ENCODE data around the gene ITGA2B. TPM values are rescaled to one million over a fixed set of nuclear protein-coding genes. Genes with fewer than 3 reads are reported as not detected.

Gene ITGA2B
- total RNA-seq, 1 experiment from 2014 or later = 0.62 TPM

DNA sequence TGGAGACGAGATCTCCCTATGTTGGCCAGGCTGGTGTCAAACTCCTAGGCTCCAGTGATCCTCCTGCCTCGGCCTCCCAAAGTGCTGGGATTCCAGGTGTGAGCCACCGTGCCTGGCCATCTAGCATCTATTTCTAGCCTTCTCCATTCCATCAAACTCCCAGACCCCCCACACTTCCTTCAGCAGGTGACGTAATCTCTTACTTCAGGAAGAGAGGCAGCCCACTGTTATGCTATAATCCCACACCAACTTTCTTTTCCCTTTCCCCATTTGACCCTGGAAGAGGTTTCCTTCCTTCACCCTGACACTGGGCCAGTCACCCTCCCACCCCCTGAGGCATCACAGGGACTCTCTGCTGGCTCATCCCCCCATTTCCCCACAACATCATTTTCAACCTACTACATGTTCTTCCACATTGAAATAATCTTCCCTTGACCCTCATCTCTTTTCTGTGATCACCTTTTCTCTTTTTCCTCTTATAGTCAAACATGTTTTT, 7.6 kb downstream of the ITGA2B start:
- Histone ChIP-seq H3K27ac (ENCODE audit: low read depth, low read length, poor library complexity, severe bottlenecking) (no peak overlapping the region), H3K27me3 (replicated peaks; ENCODE audit: insufficient read depth, low read depth, low read length, poor library complexity) (no peaks in the 10 kb centered on the region), H3K36me3 (ENCODE audit: insufficient read depth, low read length, poor library complexity, severe bottlenecking) (no peaks in the 10 kb centered on the region), H3K4me1 (ENCODE audit: insufficient read depth, low read length, poor library complexity, severe bottlenecking) (no peaks in the 10 kb centered on the region), H3K4me3 (ENCODE audit: low read depth, low read length, poor library complexity, severe bottlenecking) (no peak overlapping the region), H3K9me3 (ENCODE audit: low read depth, low read length, poor library complexity, severe bottlenecking) (no peaks in the 10 kb centered on the region)
- TF ChIP-seq, protein P1, sequence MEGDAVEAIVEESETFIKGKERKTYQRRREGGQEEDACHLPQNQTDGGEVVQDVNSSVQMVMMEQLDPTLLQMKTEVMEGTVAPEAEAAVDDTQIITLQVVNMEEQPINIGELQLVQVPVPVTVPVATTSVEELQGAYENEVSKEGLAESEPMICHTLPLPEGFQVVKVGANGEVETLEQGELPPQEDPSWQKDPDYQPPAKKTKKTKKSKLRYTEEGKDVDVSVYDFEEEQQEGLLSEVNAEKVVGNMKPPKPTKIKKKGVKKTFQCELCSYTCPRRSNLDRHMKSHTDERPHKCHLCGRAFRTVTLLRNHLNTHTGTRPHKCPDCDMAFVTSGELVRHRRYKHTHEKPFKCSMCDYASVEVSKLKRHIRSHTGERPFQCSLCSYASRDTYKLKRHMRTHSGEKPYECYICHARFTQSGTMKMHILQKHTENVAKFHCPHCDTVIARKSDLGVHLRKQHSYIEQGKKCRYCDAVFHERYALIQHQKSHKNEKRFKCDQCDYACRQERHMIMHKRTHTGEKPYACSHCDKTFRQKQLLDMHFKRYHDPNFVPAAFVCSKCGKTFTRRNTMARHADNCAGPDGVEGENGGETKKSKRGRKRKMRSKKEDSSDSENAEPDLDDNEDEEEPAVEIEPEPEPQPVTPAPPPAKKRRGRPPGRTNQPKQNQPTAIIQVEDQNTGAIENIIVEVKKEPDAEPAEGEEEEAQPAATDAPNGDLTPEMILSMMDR (conservative IDR thresholded peaks at IDR 0.05; ENCODE audit: low read depth, low read length) = no peak
- TF ChIP-seq EZH2 (IDR thresholded peaks at IDR 0.05; ENCODE audit: borderline replicate concordance, low read depth, low read length, poor library complexity, severe bottlenecking) = no peak
- DNase-seq (ENCODE audit: low spot score) = no peak
- ChIA-PET POLR2A (ENCODE audit: low non-redundant PET) (no interaction called here), CTCF (no interaction called here)
- intact Hi-C loops (cut with micrococcal nuclease; ENCODE audit: unreplicated experiment) = no loop called here
- BruUV-seq (replicated peaks) = no TSS peak

- Histone ChIP-seq H3K27me3 (replicated peaks; ENCODE audit: insufficient read depth, low read depth, low read length, poor library complexity) (no peaks in the 10 kb centered on the region), H3K36me3 (ENCODE audit: insufficient read depth, low read length, poor library complexity, severe bottlenecking) (no peaks in the 10 kb centered on the region), H3K4me3 (ENCODE audit: low read depth, low read length, poor library complexity, severe bottlenecking) (no peak overlapping the region), H3K4me1 (ENCODE audit: insufficient read depth, low read length, poor library complexity, severe bottlenecking) (no peaks in the 10 kb centered on the region), H3K27ac (ENCODE audit: low read depth, low read length, poor library complexity, severe bottlenecking) (no peak overlapping the region), H3K9me3 (ENCODE audit: low read depth, low read length, poor library complexity, severe bottlenecking) (no peaks in the 10 kb centered on the region)
- ChIA-PET CTCF (no interaction called here), POLR2A (ENCODE audit: low non-redundant PET) (no interaction called here)
- no peak for DNase-seq (ENCODE audit: low spot score)
- TF ChIP-seq EZH2 (IDR thresholded peaks at IDR 0.05; ENCODE audit: borderline replicate concordance, low read depth, low read length, poor library complexity, severe bottlenecking) = no peak
- TF ChIP-seq, protein P1 (conservative IDR thresholded peaks at IDR 0.05; ENCODE audit: low read depth, low read length) = no peak
- intact Hi-C loops (cut with micrococcal nuclease; ENCODE audit: unreplicated experiment) = no loop called here
- no TSS peak for BruUV-seq (replicated peaks)
Measured at GRCh38 chr17:44380767-44381166, 8.7 kb downstream of the ITGA2B start.

DNA sequence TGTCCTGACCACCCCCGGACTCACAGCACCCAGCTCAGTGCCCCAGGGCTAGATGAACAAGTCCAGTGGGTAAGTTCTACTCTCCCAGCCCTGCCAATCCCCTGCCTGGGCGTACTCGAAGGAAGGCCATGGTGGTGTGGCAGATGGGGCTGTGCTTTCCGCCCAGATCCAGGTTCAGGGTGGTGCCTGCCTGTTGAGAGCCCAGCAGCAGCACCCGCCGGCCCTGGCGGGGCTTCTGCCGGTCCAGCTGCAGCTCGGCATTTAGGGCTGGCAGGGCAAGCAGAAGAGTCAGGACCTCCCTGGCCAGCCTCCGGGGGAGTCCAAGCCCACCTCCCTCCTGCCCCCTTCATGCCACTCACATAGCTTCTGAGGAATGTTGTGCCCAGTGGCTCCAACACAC, 9.6 kb downstream of the ITGA2B start:
- Histone ChIP-seq H3K4me1 (ENCODE audit: insufficient read depth, low read length, poor library complexity, severe bottlenecking) (no peaks in the 10 kb centered on the region), H3K27me3 (replicated peaks; ENCODE audit: insufficient read depth, low read depth, low read length, poor library complexity) (no peaks in the 10 kb centered on the region), H3K27ac (ENCODE audit: low read depth, low read length, poor library complexity, severe bottlenecking) (no peak overlapping the region), H3K36me3 (ENCODE audit: insufficient read depth, low read length, poor library complexity, severe bottlenecking) (no peaks in the 10 kb centered on the region), H3K9me3 (ENCODE audit: low read depth, low read length, poor library complexity, severe bottlenecking) (no peaks in the 10 kb centered on the region), H3K4me3 (ENCODE audit: low read depth, low read length, poor library complexity, severe bottlenecking) (no peak overlapping the region)
- no peak for DNase-seq (ENCODE audit: low spot score)
- intact Hi-C loops (cut with micrococcal nuclease; ENCODE audit: unreplicated experiment) = no loop called here
- POLR2A ChIA-PET (ENCODE audit: low non-redundant PET) = no interaction called here
- CTCF ChIA-PET = no interaction called here
- BruUV-seq (replicated peaks) = no TSS peak
- TF ChIP-seq EZH2 (IDR thresholded peaks at IDR 0.05; ENCODE audit: borderline replicate concordance, low read depth, low read length, poor library complexity, severe bottlenecking) = no peak
- TF ChIP-seq, protein P1 (conservative IDR thresholded peaks at IDR 0.05; ENCODE audit: low read depth, low read length) = no peak

Measured in A673 (cell line).